Peyer's patch (tissue), 4 donors: ENCODE results near the gene C2orf72. TPM values are rescaled to one million over a fixed set of nuclear protein-coding genes. Genes with fewer than 3 reads are reported as not detected.

Source experiments
- DNase-seq, 3 donors: peaks; one replicate each; pipeline ENCODE4 v3.0.0-alpha.2; 2017 to 2019
- H3K27ac ChIP-seq, 4 donors: fragments of 200-600 bp; sonication (generic); one replicate each; pipeline ENCODE4 v1.5.1; 2016 to 2019
- H3K27me3 ChIP-seq, 2 donors: fragments of 200-600 bp; sonication (generic); one replicate each; pipeline ENCODE4 v1.5.1; 2019
- H3K36me3 ChIP-seq, 3 donors: fragments of 200-600 bp; sonication (generic); one replicate each; pipeline ENCODE4 v1.5.1; 2016 to 2019
- H3K4me1 ChIP-seq, 4 donors: fragments of 200-600 bp; sonication (generic); one replicate each; pipeline ENCODE4 v1.5.1; 2016 to 2019
- H3K4me3 ChIP-seq, 4 donors: fragments of 200-600 bp; sonication (generic); 1 replicate in 3 of 4; 2 replicates in 1 of 4; pipeline ENCODE4 v1.5.1; 2016 to 2019; ENCODE audit warnings: mild to moderate bottlenecking in 1 of 4
- H3K9me3 ChIP-seq, 4 donors: fragments of 200-600 bp; sonication (generic); one replicate each; pipeline ENCODE4 v1.5.1; 2016 to 2019; ENCODE audit warnings: mild to moderate bottlenecking in 1 of 4
- POLR2A ChIP-seq, 2 donors: fragments of 450-650 bp; IDR thresholded peaks; one replicate each; pipeline ENCODE4 v1.5.1; 2017; ENCODE audit warnings: antibody characterized with exemption in 2 of 2, mild to moderate bottlenecking in 2 of 2, moderate library complexity in 2 of 2
- total RNA-seq, 4 donors: library from RNA; depleted of rRNA; stranded (reverse); fragments of >200 nt; gene quantifications; one replicate each; pipeline ENCODE4 v1.1.0, GENCODE V29; 2016
- TF ChIP-seq, protein P1 (sequence below), 6 experiments: fragments of 450-650 bp in 4 of 6; fragments of 200-600 bp in 2 of 6; sonication (generic) in 1 of 6; IDR thresholded peaks; one replicate each; pipeline ENCODE4 v1.5.1; 2017 to 2019; ENCODE audit warnings: antibody characterized with exemption in 6 of 6, mild to moderate bottlenecking in 3 of 6, moderate library complexity in 1 of 6

Gene C2orf72
- total RNA-seq, 4 donors from 2014 or later: 9.9 to 46.2 (median 31.8) TPM

DNA sequence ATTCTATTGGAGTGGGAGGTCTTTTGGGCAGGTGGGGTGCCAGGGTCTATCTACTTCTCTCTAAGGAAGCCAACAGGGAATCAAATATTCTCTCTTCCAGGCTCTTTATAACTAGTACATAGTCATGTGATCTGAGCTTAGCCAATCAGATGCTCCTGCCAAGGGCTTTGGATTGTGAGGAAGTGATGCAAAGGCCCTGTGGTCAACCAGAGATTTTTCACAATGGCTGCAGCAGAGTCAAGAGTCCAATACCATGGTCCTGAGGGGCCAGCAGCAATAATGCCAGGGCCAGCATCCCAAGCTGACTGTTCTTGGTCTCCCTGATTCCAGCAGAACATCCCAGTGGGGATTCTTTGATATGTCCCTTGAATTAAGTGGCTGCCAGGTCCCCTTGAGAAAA is 8.4 kb upstream of the C2orf72 start:
- TF ChIP-seq, protein P1, sequence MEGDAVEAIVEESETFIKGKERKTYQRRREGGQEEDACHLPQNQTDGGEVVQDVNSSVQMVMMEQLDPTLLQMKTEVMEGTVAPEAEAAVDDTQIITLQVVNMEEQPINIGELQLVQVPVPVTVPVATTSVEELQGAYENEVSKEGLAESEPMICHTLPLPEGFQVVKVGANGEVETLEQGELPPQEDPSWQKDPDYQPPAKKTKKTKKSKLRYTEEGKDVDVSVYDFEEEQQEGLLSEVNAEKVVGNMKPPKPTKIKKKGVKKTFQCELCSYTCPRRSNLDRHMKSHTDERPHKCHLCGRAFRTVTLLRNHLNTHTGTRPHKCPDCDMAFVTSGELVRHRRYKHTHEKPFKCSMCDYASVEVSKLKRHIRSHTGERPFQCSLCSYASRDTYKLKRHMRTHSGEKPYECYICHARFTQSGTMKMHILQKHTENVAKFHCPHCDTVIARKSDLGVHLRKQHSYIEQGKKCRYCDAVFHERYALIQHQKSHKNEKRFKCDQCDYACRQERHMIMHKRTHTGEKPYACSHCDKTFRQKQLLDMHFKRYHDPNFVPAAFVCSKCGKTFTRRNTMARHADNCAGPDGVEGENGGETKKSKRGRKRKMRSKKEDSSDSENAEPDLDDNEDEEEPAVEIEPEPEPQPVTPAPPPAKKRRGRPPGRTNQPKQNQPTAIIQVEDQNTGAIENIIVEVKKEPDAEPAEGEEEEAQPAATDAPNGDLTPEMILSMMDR (IDR thresholded peaks at IDR 0.05): no peak
- TF ChIP-seq POLR2A (IDR thresholded peaks at IDR 0.05): no peak
- no peak overlapping the region for H3K4me3 ChIP-seq
- no peaks in the 10 kb centered on the region for H3K4me1 ChIP-seq
- DNase-seq: no peak
- H3K27me3 ChIP-seq: no peaks in the 10 kb centered on the region
- H3K9me3 ChIP-seq: no peaks in the 10 kb centered on the region
- no peaks in the 10 kb centered on the region for H3K36me3 ChIP-seq
- H3K27ac ChIP-seq: no peak overlapping the region

- Histone ChIP-seq H3K27me3 (no peaks in the 10 kb centered on the region), H3K4me1 (no peaks in the 10 kb centered on the region), H3K27ac (no peak overlapping the region), H3K36me3 (no peaks in the 10 kb centered on the region), H3K4me3 (no peak overlapping the region), H3K9me3 (no peaks in the 10 kb centered on the region)
- no peak for DNase-seq
- TF ChIP-seq POLR2A (IDR thresholded peaks at IDR 0.05): no peak
- TF ChIP-seq, protein P1 (IDR thresholded peaks at IDR 0.05): no peak
These were observed 7.8 kb upstream of the C2orf72 start for GRCh38 chr2:231029563-231029962.

- H3K4me1 ChIP-seq: no peaks in the 10 kb centered on the region
- H3K27me3 ChIP-seq: peaks cover 0 to 2% of the 10 kb centered on the region in 2 donors
- H3K36me3 ChIP-seq: no peaks in the 10 kb centered on the region
- H3K9me3 ChIP-seq: no peaks in the 10 kb centered on the region
- DNase-seq: no peak
- H3K4me3 ChIP-seq: no peak overlapping the region
- TF ChIP-seq POLR2A (IDR thresholded peaks at IDR 0.05): no peak
- TF ChIP-seq, protein P1 (IDR thresholded peaks at IDR 0.05): no peak
- no peak overlapping the region for H3K27ac ChIP-seq
These were observed 6.6 kb upstream of the C2orf72 start for GRCh38 chr2:231030725-231031124.

- no peak for DNase-seq
- Histone ChIP-seq H3K4me1 (peaks cover 0 to 3% (median 0%) of the 10 kb centered on the region in 4 donors), H3K4me3 (no peak overlapping the region)
These were observed 4.7 kb upstream of the C2orf72 start for GRCh38 chr2:231032575-231033140.

DNA sequence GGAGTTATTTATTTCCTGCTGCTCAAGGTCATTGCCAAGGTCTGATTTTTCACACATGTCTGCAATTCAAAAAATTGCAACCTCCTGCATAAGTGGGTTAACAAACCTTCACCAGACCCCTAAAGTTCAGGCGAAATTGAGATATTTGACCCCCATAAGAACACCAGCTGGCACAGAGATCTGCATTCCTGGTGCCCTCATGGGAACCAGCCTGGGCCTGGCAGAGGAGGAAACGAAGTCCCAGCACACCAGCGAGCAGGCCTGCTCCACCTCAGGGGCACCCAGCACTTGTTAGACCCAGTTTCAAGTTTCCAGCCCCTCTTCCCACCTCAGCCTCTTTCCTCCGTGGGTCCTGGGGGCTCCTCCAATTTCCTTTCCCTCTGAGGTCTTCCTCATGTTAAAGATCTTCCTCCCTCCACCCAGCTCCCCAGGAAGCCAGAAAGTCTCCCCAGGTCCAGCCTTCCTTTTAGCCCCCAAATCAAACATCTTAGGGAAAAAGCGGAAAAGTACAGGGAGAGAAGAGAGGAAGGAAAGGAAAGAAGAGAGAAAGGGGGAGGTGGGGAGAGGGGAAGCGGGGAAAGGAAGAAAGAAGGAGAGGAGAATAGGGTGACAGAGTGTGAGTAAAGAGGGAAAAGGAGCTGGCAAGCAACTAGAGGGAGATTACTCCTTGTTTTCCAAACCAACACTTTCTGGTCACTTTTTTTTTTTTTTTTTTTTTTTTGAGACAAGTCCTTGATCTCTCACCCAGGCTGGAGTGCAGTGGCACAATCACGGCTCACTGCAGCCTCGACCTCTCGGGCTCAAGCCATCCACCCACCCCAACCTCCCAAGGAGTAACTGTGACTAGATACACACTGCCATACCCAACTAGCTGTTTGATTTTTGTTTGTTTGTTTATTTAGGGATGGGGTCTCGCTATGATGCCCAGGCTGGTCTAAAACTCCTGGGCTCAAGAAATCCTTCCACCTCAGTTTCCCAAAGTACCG is 3.9 kb upstream of the C2orf72 start:
- H3K4me3 ChIP-seq: no peak overlapping the region
- TF ChIP-seq, protein P1 (IDR thresholded peaks at IDR 0.05): no peak
- TF ChIP-seq POLR2A (IDR thresholded peaks at IDR 0.05): no peak
- no peaks in the 10 kb centered on the region for H3K9me3 ChIP-seq
- peaks cover 0 to 3% (median 0%) of the 10 kb centered on the region in 4 donors for H3K4me1 ChIP-seq
- H3K27me3 ChIP-seq: peaks cover 0 to 4% of the 10 kb centered on the region in 2 donors
- peak overlapping the region in 1 of 4 donors; percentile 30 for H3K27ac ChIP-seq
- no peak for DNase-seq
- no peaks in the 10 kb centered on the region for H3K36me3 ChIP-seq

More at GRCh38 chr2:231032575-231033140, 4.7 kb upstream of the C2orf72 start:
- Histone ChIP-seq H3K27ac (no peak overlapping the region), H3K36me3 (no peaks in the 10 kb centered on the region), H3K27me3 (peaks cover 0 to 4% of the 10 kb centered on the region in 2 donors), H3K9me3 (no peaks in the 10 kb centered on the region)
- TF ChIP-seq, protein P1 (IDR thresholded peaks at IDR 0.05): no peak
- no peak for TF ChIP-seq POLR2A (IDR thresholded peaks at IDR 0.05)
